ENCODE measurements around the gene RPS27L. TPM values are rescaled to one million over a fixed set of nuclear protein-coding genes. Genes with fewer than 3 reads are reported as not detected.

RPS27L gene
- total and polyA plus RNA-seq, 2 of the 8 experiments (the other 6 are each of a cell fraction or from before 2014, with no cell fraction given): 115 to 143 TPM

DNA sequence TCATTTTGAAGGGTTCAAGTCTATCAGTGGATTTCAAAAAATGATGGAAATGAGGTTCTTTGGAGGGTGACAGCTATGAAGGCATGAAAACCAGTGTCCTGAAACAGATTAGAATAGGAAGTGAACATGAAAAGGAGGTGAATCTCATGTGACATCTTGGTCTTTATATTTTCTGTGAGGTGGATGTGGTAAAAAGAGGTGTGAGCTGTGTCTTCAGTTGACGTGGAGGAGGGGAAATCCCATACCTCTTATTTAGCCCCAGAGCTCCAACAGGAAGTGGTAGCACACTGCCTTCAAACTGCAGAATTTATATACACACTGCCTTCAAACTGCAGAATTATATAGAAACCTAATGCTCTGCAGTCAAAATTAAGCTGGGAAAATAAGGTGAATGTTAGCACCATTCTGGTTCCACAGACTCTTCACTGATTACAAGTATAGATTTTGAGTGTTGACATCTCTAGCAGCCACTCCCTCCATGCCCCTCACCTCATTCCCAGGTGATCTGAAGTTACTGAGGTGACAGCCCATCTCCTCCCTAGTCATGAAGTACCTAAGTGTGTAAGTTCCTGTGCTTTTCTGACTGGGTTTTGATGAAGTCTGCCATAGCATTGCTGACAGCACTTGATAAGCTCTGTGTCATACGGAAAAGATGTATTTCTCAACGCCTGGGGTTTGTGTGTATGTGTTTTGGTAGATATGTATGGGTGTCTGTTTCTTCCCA lies 34.8 kb upstream of the RPS27L start (continued):
- TF ChIP-seq, protein P1, sequence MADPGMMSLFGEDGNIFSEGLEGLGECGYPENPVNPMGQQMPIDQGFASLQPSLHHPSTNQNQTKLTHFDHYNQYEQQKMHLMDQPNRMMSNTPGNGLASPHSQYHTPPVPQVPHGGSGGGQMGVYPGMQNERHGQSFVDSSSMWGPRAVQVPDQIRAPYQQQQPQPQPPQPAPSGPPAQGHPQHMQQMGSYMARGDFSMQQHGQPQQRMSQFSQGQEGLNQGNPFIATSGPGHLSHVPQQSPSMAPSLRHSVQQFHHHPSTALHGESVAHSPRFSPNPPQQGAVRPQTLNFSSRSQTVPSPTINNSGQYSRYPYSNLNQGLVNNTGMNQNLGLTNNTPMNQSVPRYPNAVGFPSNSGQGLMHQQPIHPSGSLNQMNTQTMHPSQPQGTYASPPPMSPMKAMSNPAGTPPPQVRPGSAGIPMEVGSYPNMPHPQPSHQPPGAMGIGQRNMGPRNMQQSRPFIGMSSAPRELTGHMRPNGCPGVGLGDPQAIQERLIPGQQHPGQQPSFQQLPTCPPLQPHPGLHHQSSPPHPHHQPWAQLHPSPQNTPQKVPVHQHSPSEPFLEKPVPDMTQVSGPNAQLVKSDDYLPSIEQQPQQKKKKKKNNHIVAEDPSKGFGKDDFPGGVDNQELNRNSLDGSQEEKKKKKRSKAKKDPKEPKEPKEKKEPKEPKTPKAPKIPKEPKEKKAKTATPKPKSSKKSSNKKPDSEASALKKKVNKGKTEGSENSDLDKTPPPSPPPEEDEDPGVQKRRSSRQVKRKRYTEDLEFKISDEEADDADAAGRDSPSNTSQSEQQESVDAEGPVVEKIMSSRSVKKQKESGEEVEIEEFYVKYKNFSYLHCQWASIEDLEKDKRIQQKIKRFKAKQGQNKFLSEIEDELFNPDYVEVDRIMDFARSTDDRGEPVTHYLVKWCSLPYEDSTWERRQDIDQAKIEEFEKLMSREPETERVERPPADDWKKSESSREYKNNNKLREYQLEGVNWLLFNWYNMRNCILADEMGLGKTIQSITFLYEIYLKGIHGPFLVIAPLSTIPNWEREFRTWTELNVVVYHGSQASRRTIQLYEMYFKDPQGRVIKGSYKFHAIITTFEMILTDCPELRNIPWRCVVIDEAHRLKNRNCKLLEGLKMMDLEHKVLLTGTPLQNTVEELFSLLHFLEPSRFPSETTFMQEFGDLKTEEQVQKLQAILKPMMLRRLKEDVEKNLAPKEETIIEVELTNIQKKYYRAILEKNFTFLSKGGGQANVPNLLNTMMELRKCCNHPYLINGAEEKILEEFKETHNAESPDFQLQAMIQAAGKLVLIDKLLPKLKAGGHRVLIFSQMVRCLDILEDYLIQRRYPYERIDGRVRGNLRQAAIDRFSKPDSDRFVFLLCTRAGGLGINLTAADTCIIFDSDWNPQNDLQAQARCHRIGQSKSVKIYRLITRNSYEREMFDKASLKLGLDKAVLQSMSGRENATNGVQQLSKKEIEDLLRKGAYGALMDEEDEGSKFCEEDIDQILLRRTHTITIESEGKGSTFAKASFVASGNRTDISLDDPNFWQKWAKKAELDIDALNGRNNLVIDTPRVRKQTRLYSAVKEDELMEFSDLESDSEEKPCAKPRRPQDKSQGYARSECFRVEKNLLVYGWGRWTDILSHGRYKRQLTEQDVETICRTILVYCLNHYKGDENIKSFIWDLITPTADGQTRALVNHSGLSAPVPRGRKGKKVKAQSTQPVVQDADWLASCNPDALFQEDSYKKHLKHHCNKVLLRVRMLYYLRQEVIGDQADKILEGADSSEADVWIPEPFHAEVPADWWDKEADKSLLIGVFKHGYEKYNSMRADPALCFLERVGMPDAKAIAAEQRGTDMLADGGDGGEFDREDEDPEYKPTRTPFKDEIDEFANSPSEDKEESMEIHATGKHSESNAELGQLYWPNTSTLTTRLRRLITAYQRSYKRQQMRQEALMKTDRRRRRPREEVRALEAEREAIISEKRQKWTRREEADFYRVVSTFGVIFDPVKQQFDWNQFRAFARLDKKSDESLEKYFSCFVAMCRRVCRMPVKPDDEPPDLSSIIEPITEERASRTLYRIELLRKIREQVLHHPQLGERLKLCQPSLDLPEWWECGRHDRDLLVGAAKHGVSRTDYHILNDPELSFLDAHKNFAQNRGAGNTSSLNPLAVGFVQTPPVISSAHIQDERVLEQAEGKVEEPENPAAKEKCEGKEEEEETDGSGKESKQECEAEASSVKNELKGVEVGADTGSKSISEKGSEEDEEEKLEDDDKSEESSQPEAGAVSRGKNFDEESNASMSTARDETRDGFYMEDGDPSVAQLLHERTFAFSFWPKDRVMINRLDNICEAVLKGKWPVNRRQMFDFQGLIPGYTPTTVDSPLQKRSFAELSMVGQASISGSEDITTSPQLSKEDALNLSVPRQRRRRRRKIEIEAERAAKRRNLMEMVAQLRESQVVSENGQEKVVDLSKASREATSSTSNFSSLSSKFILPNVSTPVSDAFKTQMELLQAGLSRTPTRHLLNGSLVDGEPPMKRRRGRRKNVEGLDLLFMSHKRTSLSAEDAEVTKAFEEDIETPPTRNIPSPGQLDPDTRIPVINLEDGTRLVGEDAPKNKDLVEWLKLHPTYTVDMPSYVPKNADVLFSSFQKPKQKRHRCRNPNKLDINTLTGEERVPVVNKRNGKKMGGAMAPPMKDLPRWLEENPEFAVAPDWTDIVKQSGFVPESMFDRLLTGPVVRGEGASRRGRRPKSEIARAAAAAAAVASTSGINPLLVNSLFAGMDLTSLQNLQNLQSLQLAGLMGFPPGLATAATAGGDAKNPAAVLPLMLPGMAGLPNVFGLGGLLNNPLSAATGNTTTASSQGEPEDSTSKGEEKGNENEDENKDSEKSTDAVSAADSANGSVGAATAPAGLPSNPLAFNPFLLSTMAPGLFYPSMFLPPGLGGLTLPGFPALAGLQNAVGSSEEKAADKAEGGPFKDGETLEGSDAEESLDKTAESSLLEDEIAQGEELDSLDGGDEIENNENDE (IDR thresholded peaks at IDR 0.05; ENCODE audit: insufficient replicate concordance, low read length): no peak
- no peak for TF ChIP-seq TAF7 (optimal IDR thresholded peaks at IDR 0.05; ENCODE audit: borderline replicate concordance, low read depth, low read length)
- TF ChIP-seq KDM1A (IDR thresholded peaks at IDR 0.05; ENCODE audit: borderline replicate concordance, low read length): no peak
- no peak for TF ChIP-seq JUND (IDR thresholded peaks at IDR 0.05; ENCODE audit: low read length)
- no peak for TF ChIP-seq GABPA (IDR thresholded peaks at IDR 0.05; ENCODE audit: borderline replicate concordance, insufficient read depth, low read length)
- TF ChIP-seq POLR2A (IDR thresholded peaks at IDR 0.05; ENCODE audit: control extremely low read depth in 1 of 2, low read depth in 2 of 2, low read length in 2 of 2): no peak
- no peak for TF ChIP-seq SP4 (IDR thresholded peaks at IDR 0.05; ENCODE audit: low read length)

Data from H1 (cell line).